ENCODE data around the gene TMEM40.
"Not testable (repeated sequence)": the region's sequence is repeated elsewhere in the genome, so short reads cannot be mapped to it uniquely, and the experiment has no call there.

TMEM40 gene

GRCh38 chr3:12729051-12729651, 29.9 kb downstream of the TMEM40 start:
- Histone ChIP-seq H3K9ac (ENCODE audit: low read depth, low read length) (no peak overlapping the region), H3K27me3 (ENCODE audit: control insufficient read depth, insufficient read depth, low read length) (peaks cover 6% of the 10 kb centered on the region), H3K4me1 (ENCODE audit: control insufficient read depth, insufficient read depth, low read length) (no peaks in the 10 kb centered on the region), H3K4me3 (ENCODE audit: low read length) (no peak overlapping the region), H3K36me3 (ENCODE audit: insufficient read depth, low read length) (no peaks in the 10 kb centered on the region), H3K9me3 (replicated peaks; ENCODE audit: low read length) (no peaks in the 10 kb centered on the region), H3K4me2 (ENCODE audit: low read length) (no peak overlapping the region)

GRCh38 chr3:12727937-12728336, 31.1 kb downstream of the TMEM40 start:
- peaks cover 6% of the 10 kb centered on the region for H3K27me3 ChIP-seq (ENCODE audit: control insufficient read depth, insufficient read depth, low read length)
- H3K9ac ChIP-seq (ENCODE audit: low read depth, low read length) = no peak overlapping the region
- no peak overlapping the region for H3K4me2 ChIP-seq (ENCODE audit: low read length)
- no peak overlapping the region for H3K4me3 ChIP-seq (ENCODE audit: low read length)
- no peaks in the 10 kb centered on the region for H3K36me3 ChIP-seq (ENCODE audit: insufficient read depth, low read length)
- H3K4me1 ChIP-seq (ENCODE audit: control insufficient read depth, insufficient read depth, low read length) = no peaks in the 10 kb centered on the region
- H3K9me3 ChIP-seq (replicated peaks; ENCODE audit: low read length) = no peaks in the 10 kb centered on the region

DNA sequence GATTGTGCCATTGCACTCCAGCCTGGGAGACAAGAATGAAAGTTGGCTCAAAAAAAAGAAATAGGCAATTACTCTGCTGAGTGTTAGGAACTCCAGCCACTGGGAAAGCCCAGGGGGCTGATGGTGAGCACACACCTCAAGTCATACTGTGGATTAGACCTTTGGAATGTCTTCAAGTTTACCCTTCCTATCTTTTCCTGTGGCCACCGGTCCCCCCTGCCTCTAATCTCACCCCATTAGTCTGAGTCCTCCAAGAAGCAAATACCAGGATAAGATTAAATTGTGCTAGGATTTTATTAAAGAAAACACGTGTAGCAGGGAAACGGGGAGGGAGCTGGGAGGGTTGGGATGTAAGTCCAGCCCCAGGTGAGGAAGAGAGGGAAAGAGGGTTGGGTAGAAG, 31.6 kb downstream of the TMEM40 start:
- Histone ChIP-seq H3K27me3 (ENCODE audit: control insufficient read depth, insufficient read depth, low read length) (peaks cover 6% of the 10 kb centered on the region), H3K4me3 (ENCODE audit: low read length) (no peak overlapping the region), H3K36me3 (ENCODE audit: insufficient read depth, low read length) (no peaks in the 10 kb centered on the region), H3K9me3 (replicated peaks; ENCODE audit: low read length) (no peaks in the 10 kb centered on the region), H3K4me1 (ENCODE audit: control insufficient read depth, insufficient read depth, low read length) (no peaks in the 10 kb centered on the region), H3K4me2 (ENCODE audit: low read length) (no peak overlapping the region), H3K9ac (ENCODE audit: low read depth, low read length) (no peak overlapping the region)

- Histone ChIP-seq H3K4me3 (ENCODE audit: low read length) (no peak overlapping the region), H3K9ac (ENCODE audit: low read depth, low read length) (no peak overlapping the region), H3K36me3 (ENCODE audit: insufficient read depth, low read length) (no peaks in the 10 kb centered on the region), H3K4me1 (ENCODE audit: control insufficient read depth, insufficient read depth, low read length) (no peaks in the 10 kb centered on the region), H3K4me2 (ENCODE audit: low read length) (no peak overlapping the region), H3K27me3 (ENCODE audit: control insufficient read depth, insufficient read depth, low read length) (peaks cover 6% of the 10 kb centered on the region), H3K9me3 (replicated peaks; ENCODE audit: low read length) (no peaks in the 10 kb centered on the region)
Measured at GRCh38 chr3:12725436-12725835, 33.6 kb downstream of the TMEM40 start.

GRCh38 chr3:12724794-12725193, 34.3 kb downstream of the TMEM40 start:
- Histone ChIP-seq H3K4me2 (ENCODE audit: low read length) (no peak overlapping the region), H3K9me3 (replicated peaks; ENCODE audit: low read length) (no peaks in the 10 kb centered on the region), H3K9ac (ENCODE audit: low read depth, low read length) (no peak overlapping the region), H3K4me3 (ENCODE audit: low read length) (no peak overlapping the region), H3K27me3 (ENCODE audit: control insufficient read depth, insufficient read depth, low read length) (peaks cover 6% of the 10 kb centered on the region), H3K36me3 (ENCODE audit: insufficient read depth, low read length) (no peaks in the 10 kb centered on the region), H3K4me1 (ENCODE audit: control insufficient read depth, insufficient read depth, low read length) (no peaks in the 10 kb centered on the region)

GRCh38 chr3:12723362-12723761, 35.7 kb downstream of the TMEM40 start:
- not testable (repeated sequence) for H3K4me1 ChIP-seq (ENCODE audit: control insufficient read depth, insufficient read depth, low read length); H3K9ac ChIP-seq (ENCODE audit: low read depth, low read length); H3K27me3 ChIP-seq (ENCODE audit: control insufficient read depth, insufficient read depth, low read length); H3K4me3 ChIP-seq (ENCODE audit: low read length); H3K36me3 ChIP-seq (ENCODE audit: insufficient read depth, low read length); H3K4me2 ChIP-seq (ENCODE audit: low read length); H3K9me3 ChIP-seq (replicated peaks; ENCODE audit: low read length)

GRCh38 chr3:12722226-12722625, 36.8 kb downstream of the TMEM40 start:
- Histone ChIP-seq H3K4me2 (ENCODE audit: low read length) (no peak overlapping the region), H3K4me1 (ENCODE audit: control insufficient read depth, insufficient read depth, low read length) (no peaks in the 10 kb centered on the region), H3K9me3 (replicated peaks; ENCODE audit: low read length) (no peaks in the 10 kb centered on the region), H3K9ac (ENCODE audit: low read depth, low read length) (no peak overlapping the region), H3K36me3 (ENCODE audit: insufficient read depth, low read length) (no peaks in the 10 kb centered on the region), H3K27me3 (ENCODE audit: control insufficient read depth, insufficient read depth, low read length) (peaks cover 4% of the 10 kb centered on the region), H3K4me3 (ENCODE audit: low read length) (no peak overlapping the region)

DNA sequence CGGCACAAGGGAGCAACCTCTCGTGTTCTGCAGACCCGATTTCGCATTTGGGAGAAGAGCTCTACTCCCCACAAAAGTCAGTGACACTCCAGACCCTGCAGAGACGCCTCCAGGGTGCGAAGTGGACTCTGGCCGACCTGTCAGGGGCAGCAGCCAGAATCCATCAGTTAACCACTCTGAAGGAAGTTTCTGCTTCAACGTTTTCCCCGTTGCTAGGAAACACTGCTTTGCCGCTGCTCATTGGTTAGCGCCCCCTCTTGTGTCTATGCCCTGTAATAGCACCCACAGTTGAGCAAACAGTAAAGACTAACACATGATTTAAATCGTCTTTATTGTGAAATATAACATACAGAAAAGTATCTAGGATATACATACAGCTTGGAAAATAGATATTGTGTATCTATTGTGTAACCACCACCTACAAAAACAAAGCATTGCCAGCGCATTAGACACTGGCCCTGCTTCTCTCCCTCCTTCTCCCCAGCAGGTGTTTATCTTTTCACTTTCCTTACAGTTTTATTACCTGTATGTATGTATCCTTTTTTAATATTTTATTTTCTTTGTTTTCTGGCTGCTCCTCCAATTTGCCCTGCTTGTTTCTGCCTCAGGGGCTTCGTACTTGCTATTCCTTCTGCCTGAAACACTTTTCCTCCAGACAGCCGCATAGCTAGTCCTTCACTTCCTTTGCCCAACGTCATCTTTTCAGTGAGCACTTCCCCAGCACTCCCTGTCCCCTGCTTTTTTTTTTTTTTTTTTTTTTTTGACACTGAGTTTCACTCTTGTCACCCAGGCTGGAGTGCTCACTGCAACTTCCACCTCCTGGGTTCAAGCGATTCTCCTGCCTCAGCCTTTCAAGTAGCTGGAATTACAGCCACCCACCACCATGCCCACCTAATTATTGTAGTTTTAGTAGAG, 38.8 kb downstream of the TMEM40 start:
- Histone ChIP-seq H3K9ac (ENCODE audit: low read depth, low read length) (peak overlapping the region; percentile 12), H3K4me1 (ENCODE audit: control insufficient read depth, insufficient read depth, low read length) (no peaks in the 10 kb centered on the region), H3K4me2 (ENCODE audit: low read length) (peak overlapping the region; percentile 85), H3K36me3 (ENCODE audit: insufficient read depth, low read length) (no peaks in the 10 kb centered on the region), H3K27me3 (ENCODE audit: control insufficient read depth, insufficient read depth, low read length) (no peaks in the 10 kb centered on the region), H3K9me3 (replicated peaks; ENCODE audit: low read length) (no peaks in the 10 kb centered on the region), H3K4me3 (ENCODE audit: low read length) (peak overlapping the region; percentile 64)

GRCh38 chr3:12719541-12719940, 39.5 kb downstream of the TMEM40 start:
- H3K9ac ChIP-seq (ENCODE audit: low read depth, low read length) = peak overlapping the region; percentile 12
- peak overlapping the region; percentile 64 for H3K4me3 ChIP-seq (ENCODE audit: low read length)
- no peaks in the 10 kb centered on the region for H3K27me3 ChIP-seq (ENCODE audit: control insufficient read depth, insufficient read depth, low read length)
- no peaks in the 10 kb centered on the region for H3K4me1 ChIP-seq (ENCODE audit: control insufficient read depth, insufficient read depth, low read length)
- peak overlapping the region; percentile 85 for H3K4me2 ChIP-seq (ENCODE audit: low read length)
- no peaks in the 10 kb centered on the region for H3K9me3 ChIP-seq (replicated peaks; ENCODE audit: low read length)
- no peaks in the 10 kb centered on the region for H3K36me3 ChIP-seq (ENCODE audit: insufficient read depth, low read length)

GRCh38 chr3:12716605-12717151, 42.4 kb downstream of the TMEM40 start:
- no peak overlapping the region for H3K9ac ChIP-seq (ENCODE audit: low read depth, low read length)
- no peaks in the 10 kb centered on the region for H3K36me3 ChIP-seq (ENCODE audit: insufficient read depth, low read length)
- H3K4me2 ChIP-seq (ENCODE audit: low read length) = peak overlapping the region; percentile 1
- H3K4me1 ChIP-seq (ENCODE audit: control insufficient read depth, insufficient read depth, low read length) = no peaks in the 10 kb centered on the region
- no peaks in the 10 kb centered on the region for H3K27me3 ChIP-seq (ENCODE audit: control insufficient read depth, insufficient read depth, low read length)
- no peak overlapping the region for H3K4me3 ChIP-seq (ENCODE audit: low read length)
- no peaks in the 10 kb centered on the region for H3K9me3 ChIP-seq (replicated peaks; ENCODE audit: low read length)

DNA sequence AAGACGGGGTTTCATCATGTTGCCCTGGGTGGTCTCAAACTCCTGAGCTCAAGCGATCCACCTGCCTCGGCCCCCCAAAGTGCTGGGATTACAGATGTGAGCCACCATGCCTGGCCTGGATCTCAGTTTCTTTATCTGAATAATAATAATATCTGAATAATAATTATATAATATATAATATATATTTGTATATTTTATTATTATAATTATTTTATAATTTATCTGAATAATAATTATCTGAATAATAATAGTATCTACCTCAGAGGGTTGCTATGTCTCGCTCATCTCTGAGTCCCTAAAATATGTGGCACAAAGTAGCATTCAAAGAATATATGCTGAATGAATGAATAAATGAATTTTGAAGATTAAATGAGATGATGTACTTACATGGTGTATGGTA, 44.8 kb downstream of the TMEM40 start:
- Histone ChIP-seq H3K27me3 (ENCODE audit: control insufficient read depth, insufficient read depth, low read length) (peaks cover 6% of the 10 kb centered on the region), H3K36me3 (ENCODE audit: insufficient read depth, low read length) (no peaks in the 10 kb centered on the region), H3K4me3 (ENCODE audit: low read length) (no peak overlapping the region), H3K4me1 (ENCODE audit: control insufficient read depth, insufficient read depth, low read length) (no peaks in the 10 kb centered on the region), H3K4me2 (ENCODE audit: low read length) (no peak overlapping the region), H3K9me3 (replicated peaks; ENCODE audit: low read length) (no peaks in the 10 kb centered on the region), H3K9ac (ENCODE audit: low read depth, low read length) (no peak overlapping the region)

Measured in skeletal muscle satellite cell (primary cell).